Stimulated activated CD4-positive, alpha-beta T cell treated with anti-CD3 and anti-CD28 coated beads, Interleukin-4, amount 100 ng/mL, for 48 hours (primary cell): Measurements from ENCODE around the gene MDM2.
"Not testable (repeated sequence)": the region's sequence is repeated elsewhere in the genome, so short reads cannot be mapped to it uniquely, and the experiment has no call there.

Source experiments
- DNase-seq, 2 donors: peaks; one replicate each; pipeline ENCODE4 v3.0.0-alpha.2; 2020; ENCODE audit warnings: low read depth in 2 of 2

The MDM2 gene

DNA sequence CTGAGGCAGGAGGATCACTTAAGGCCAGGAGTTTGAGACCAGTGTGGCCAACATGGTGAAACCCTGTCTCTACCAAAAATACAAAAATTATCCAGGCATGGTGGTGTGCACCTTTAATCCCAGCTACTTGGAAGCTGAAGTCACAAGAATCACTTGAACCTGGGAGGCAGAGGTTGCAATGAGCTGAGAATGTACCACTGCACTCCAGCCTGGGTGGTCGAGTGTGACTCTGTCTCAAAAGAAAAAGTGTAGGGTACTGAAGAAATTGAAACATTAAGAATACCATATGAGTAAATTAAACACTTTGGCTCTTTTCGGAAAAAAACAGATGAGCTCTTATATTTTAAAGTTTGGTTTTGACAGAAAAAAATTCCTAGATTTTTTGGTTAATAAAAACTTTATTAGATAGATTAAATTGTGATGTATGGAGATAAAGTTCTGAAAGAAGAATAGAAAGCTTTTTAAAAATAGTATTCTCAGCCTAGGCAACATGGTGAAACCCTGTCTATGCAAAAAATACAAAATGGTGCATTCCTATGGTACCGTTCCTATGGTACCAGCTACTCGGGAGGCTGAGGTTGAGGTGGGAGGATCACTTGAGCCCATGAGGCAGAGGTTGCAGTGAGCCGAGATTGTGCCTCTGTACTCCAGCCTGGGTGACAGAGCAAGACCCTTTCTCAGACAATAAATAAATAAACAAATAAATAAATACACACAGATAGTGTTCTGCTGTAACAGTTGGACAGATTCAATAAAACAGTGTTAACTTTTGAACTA, 20.1 kb downstream of the MDM2 start:
- no peak for DNase-seq

DNA sequence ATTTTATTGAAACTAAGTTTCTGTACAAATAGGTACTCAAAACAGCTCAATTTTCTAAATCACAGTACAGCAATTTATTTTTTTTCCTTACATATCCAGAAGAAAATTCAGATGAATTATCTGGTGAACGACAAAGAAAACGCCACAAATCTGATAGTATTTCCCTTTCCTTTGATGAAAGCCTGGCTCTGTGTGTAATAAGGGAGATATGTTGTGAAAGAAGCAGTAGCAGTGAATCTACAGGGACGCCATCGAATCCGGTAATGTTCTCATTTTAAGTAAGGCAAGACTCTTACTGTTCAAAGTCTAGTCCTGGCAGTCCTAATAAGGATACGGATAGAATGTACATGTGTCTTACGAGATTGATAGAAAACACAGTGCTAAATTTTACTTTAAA, 20.7 kb downstream of the MDM2 start:
- DNase-seq = no peak

GRCh38 chr12:68831272-68831671, 23.3 kb downstream of the MDM2 start:
- DNase-seq = no peak

DNA sequence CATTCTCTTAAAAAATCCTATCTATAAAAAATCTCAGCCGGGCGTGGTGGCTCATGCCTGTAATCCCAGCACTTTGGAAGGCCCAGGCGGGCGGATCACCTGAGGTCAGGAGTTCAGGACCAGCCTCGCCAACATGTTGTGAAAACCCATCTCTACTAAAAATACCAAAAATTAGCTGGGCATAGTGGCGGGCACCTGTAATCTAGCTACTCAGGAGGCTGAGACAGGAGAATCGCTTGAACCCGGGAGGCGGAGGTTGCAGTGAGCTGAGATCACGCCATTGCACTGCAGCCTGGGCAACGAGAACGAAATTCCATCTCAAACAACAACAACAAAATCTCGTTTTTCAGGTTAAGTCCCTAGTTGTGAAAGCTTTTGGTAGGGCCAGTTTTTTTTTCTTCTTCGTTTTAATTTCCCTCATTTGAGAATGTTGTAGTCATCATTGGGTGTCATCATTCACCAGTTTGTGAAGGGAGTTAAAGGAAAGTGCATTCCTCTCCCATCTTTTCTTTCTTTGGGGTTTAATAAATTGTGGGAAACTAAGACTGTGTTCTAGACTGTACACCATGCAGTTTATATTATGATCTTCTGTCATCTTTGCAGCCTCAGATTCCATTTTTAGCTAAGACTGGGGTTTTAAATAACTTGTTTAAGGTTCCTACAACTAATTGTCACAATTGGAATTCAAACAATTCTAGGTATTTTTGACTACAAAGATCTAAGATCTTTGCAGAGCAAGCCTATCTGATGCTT, 23.9 kb downstream of the MDM2 start:
- DNase-seq = no peak

DNA sequence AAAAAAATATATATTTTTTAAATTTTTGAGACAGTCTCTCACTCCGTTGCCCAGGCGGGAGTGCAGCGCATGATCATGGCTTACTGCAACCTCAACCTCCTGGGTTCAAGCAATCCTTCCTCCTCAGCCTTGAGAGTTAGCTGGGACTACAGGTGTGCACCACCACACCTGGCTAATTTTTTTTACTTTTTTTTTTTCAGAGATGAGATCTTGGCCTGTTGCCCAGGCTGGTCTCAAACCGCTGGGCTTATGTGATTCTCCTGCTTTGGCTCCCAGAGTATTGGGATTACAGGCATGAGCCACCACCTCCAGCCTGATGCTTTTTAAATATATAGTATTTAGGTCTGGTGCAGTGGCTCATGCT, 24.5 kb downstream of the MDM2 start:
- no peak for DNase-seq

DNA sequence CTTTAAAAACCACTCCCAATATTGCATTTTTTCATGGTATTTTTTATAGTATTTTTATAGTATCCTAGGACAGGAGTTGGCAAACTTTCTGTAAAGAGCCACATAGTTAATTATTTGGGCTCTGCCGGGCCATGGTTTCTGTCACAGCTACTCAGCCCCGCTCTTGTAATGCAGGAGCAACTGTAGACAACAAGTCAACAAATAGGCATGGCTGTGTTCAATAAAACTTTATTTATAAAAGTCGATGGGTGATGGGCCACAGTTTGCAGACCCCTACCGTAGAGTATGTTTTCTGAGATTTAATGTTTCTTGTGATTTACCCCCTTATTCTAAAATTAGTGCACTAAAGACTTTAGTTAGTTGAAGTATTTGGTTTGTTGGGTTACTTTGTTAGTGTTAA, 25.5 kb downstream of the MDM2 start:
- DNase-seq = no peak

DNA sequence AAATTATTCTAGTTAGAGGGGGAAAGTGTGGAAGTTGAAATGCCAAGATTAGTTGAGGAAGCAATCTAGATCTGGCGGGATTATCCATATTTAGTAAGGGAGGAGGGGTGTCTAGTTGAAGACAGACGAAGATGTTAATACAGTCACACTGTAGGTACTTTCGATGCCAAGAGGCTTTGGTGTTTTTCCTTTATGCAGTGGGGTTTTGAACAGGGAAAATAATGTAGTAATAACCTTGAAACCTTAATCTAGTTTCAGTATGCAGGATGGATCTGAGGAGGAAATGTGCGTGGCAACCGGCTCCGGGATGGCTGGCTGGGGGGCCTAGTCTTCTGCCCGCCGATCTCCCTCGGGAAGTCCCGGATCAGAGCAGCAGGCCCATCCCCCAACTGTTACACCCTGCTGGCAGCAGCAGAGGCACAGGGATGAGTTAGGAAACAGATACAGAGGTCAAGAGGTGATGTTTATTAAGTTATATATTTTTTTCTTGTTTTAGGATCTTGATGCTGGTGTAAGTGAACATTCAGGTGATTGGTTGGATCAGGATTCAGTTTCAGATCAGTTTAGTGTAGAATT, 27.4 kb downstream of the MDM2 start:
- DNase-seq = no peak

DNA sequence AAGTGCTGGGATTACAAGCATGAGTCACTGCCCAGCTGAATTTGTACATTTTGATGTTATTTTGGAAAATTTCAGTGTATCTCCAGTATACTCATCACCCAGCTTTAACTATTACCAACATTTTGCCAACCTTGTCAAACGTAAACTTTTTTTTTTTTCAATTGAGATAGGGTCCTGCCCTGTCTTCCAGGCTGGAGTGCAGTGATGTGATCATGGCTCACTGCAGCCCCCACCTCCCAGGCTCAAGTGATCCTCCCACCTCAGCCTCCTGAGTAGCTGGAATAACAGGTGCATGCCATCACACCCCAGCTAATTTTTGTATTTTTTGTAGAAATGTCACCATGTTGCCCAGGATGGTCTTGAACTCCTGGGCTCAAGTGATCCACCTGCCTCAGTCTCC, 29.2 kb downstream of the MDM2 start:
- no peak for DNase-seq

DNA sequence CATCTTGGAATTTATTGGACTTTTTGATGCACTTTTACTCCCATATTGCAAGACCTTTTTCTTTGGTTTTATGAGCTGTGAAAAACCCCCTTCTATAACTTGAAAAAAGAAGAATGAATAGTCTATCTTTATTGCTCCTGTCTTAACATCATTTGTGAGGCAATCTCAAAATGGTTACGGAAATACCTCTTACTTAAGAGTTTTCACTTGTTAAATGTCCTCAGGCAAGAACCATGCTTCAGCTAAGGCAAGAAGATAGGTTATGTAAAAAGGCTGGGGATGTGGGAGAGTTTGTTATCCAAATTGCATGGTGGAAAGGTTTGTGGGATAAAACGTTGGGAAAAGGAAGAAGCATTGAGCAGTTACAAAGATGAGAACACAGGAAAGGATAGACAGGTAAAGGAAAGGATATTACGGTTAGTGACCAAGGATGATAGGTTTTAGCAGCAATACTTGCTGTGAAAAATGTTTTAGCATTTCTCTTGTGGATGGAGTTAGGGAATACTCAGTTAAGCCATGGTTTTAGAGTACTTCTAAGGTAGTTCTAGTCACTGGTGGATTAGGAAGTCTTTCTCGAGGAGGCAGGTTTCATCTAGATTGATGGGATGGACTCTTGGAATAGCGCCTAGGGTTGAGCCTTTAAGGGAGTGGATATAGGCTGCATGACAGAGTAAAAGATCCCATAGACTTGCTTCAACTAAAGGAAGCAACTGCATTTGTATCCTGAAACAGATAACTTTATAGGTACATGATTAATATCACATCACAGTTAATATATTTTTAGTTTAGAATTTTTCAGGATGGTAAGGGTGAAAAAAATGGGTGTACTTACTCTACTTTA, 30.3 kb downstream of the MDM2 start:
- DNase-seq = no peak

GRCh38 chr12:68839183-68840147, 31.5 kb downstream of the MDM2 start:
- DNase-seq = no peak

DNA sequence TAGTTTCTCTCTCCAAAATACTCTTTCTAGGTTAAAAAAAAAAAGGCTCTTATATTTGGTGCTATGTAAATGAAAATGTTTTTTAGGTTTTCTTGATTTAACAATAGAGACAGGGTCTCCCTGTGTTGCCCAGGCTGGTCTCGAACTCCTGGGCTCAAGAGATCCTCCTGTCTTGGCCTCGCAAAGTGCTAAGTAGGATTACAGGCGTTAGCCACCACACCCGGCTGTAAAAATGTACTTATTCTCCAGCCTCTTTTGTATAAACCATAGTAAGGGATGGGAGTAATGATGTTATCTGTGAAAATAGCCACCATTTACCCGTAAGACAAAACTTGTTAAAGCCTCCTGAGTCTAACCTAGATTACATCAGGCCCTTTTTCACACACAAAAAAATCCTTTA, 33.2 kb downstream of the MDM2 start:
- not testable (repeated sequence) for DNase-seq

GRCh38 chr12:68841717-68842116, 33.7 kb downstream of the MDM2 start:
- no peak for DNase-seq

DNA sequence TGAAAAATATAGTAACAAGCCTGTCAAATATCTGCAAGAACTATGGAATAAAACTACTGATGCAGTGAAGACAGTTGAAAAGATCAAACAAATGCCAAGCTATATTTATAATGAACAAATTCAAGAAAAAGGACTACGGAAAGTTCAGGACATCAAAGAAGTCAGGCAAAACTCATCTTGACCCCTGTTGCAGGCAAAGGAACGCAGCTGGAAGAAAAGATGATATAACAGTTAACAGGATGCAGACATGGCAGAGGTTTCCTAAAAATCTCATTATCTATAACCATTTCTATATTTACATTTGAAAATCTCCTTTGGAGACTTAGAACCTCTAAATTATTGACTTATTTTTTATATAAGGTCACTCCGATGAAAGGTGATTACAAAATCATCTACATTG, 34.1 kb downstream of the MDM2 start:
- no peak for DNase-seq

DNA sequence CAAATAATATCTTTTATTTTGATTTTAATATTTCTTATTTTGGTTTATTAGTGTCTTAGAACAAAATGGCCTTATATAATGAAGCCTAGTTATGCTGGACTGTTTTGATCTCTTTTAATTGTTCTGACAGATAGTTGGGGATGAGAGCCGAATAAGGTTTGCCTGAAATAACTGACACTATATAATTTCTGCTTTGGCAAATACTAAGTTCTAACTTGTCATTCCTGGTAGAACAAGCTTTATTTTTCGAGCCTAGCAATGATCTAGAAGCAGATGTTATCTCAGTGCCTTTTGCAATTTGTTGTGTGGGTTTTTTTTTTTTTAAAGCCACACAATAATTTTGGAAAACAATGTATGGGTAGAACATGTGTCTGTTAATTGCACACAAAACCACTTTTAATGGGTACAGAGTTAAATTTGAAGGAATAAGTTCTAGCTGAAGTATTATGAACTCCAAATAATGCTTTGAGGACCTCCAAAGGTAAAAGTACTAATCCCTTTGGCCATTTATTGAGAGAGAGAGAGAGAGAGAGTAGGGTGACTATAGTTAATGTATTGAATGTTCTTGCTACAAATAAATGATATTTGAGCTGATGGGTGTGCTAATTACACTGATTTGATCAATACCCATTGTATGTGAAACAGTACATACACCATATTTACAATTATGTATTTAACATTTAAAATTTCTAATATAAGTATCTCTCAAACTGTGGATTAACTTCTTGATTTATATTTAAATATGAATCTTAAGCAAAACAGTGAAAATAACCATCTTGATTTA, 35.0 kb downstream of the MDM2 start:
- no peak for DNase-seq

GRCh38 chr12:68844318-68844745, 36.4 kb downstream of the MDM2 start:
- DNase-seq = no peak

DNA sequence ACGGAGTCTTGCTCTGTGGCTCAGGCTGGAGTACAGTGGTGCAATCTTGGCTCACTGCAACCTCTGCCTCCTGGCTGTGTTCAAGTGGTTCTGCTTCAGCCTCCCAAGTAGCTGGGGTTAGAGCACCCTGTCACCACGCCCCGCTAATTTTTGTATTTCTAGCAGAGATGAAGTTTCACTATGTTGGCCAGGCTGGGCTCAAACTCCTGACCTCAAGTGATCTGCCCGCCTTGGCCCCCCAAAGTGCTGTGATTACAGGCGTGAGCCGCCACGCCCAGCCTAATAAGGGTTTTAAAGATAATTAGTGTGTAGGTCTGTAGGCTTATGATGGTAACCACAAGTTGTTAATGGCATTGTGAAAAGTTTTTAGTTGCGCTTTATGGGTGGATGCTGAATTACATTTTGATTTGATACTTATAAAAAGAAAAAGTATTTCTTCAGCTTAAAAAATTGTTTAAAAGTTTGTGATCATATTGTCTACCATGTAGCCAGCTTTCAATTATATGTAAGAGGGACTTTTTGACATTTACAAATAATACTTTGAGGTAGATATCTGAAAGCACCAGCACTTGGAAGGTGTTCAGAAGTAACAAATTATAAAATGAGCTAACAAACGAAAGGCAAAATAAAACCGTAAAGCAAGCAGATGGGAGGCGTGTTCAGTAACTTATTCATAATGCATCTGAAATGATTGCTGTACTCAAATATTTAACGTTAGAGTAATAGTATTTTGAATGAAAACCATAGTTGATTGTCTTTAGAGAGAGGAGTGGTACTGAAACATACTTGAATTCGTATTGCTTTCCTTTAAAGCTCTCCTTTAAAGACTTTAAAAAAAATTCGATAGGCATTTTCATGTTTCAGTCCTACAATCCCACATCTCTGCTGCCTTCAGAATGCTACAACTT, 37.1 kb downstream of the MDM2 start:
- DNase-seq = no peak

DNA sequence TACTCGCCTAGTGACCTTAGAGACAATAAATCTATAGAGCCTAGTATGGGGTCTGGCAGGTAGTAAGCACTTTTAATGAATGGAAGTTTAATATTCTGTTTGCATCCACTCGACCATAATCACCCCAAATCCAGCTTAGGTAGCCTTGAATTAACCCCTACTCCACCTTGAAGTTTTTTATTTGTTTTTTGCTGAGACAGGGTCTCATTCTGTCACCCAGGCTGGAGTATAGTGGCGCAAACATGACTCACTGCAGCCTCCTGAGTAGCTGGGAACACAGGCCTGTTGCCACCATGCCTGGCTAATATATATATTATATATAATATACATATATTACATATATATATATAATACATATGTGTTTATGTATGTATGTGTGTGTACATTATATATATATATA, 38.8 kb downstream of the MDM2 start:
- no peak for DNase-seq

DNA sequence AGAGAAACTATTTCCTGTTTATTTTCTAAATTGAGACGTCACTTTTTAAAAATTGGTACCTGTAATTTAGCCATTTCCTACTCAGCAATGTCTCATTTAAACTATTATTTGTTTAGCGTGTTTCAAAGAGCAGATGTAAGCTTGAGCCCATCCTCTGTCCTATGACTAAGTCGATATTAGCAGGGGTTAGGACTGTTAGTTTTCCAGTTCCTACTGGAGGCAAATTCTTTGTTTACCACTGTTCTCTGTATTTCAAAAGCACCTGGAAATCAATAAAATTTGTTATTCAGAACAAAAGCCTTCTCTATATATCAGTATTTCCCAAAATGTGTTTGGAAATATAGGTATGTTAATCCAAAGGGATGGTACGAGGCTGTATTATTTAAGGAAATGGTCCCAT, 42.4 kb downstream of the MDM2 start:
- no peak for DNase-seq
